Brain pericyte (primary cell): ENCODE results near the gene CAMKMT.

Experiments used
- DNase-seq: peaks from one replicate; pipeline ENCODE4 v3.0.0-alpha.2; 2012; ENCODE audit warnings: low read depth, low spot score

CAMKMT gene

DNA sequence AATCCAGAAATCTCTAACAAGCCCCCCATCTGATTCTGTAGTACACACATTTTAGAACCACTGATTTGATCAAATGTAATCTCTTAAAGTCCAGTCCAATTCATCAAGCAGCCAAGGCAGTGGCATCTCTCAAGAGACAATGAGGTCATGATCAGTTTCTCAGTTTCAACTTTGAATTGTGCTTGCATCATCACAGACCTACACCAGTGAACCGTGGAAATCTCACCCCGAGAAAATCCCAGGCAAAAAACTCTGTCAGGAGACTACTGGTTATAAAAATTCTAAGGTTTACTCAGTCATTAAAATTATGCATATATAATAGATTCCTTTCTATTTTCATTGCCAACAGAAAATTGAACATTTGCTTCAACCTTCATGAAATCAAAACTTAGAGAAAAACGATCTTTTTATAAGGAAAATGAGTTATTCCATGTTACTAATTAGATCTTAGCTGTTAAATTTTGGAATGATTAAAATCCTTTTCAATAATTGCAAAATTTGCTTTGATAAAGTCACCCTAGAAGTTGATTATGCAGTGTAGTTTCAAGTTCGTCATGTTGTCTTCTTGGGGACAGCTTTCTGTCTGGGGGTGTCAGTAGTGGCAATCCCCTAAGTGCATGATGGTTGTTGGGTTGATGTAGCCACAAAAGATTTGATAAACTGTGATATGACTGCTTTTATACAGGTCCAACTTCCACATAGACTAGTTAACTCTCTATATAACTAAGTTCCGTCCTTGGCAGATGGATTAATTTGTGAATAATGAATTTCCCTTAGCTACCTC, 235.0 kb downstream of the CAMKMT start:
- no peak for DNase-seq

DNA sequence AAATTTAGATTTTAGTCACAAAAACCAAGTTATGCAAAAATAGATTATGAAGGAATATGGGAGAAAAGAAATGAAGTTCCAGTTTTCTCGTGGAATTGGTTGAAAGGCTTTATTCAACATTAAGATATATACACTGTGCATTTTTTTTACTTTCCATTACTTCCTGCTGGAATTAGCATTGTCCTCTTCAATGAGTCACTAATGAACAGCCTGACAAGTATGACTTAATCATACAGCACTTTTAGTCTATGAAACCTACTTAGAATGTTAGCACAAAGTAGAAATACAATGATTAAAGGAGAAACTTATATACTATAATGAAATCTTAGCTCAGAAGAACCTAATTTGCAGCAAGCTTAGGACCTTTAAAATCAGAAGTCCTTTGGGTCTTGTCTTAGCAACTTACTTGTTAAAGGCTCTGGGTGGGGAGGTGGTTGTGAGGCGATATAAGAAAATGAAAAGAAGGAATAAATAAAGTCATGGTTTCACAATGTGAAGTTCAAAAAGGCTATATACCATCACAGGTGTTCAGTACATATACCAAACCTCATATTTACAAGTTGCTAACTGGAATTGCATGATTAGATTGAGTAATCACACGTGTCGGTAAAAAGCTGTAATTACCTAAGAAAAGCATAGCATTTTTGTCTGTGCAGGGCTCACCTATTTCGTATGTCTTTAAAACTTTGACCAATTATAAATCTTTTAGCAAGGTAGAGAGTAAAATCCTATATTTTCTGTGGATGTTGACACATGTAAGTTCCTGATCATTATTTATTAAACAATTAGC, 236.8 kb downstream of the CAMKMT start:
- no peak for DNase-seq

DNA sequence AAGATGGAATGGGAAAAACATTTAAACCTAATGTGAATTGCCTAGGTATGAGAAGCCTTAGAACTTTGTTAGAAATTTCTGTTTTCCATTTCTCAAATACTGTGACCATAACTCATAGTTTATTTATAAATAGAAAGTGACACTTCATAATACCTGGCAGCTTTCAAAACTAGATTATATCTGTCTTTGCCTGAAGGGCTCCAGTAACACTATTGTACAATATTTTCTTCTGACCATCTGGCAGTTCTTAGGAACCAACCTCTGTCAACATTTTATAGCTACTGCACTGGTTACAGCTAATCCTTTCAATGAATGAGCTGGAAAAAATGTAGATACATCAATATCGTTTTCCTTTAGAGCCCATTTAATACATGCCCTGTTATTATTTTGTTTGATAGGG, 237.4 kb downstream of the CAMKMT start:
- DNase-seq: no peak

DNA sequence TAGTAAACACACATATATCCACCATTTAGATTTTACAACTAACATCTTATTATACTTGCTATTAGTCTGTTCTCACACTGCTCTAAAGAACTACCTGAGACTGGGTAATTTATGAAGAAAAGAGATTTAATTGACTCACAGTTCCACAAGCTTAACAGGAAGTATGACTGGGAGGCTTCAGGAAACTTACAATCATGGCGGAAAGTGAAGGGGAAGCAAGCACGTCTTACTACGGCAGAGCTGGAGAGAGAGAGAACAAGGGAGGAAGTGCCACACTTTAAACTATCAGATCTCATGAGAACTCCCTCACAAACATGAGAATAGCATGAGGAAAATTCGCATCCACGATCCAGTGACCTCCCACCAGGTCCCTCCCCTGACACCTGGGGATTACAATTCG, 240.7 kb downstream of the CAMKMT start:
- DNase-seq: no peak

DNA sequence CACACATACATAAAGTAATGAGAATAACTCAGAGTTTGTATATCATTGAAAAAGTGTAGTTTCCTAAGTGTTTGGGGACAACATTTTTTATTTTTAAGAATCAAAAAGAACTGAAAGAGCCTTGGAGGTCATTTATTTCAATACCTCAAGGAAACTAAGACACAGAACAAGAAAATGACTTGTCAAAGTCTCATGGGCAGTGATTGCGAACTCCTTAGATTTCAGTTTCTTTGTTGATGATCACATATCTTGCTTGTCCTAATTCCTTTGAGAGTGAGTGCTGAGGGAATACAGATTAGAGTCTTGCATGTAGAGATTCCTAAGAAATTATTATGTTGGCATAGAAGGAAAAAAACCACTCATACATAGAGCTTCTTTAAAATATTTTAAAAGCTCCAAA, 243.8 kb downstream of the CAMKMT start:
- no peak for DNase-seq

DNA sequence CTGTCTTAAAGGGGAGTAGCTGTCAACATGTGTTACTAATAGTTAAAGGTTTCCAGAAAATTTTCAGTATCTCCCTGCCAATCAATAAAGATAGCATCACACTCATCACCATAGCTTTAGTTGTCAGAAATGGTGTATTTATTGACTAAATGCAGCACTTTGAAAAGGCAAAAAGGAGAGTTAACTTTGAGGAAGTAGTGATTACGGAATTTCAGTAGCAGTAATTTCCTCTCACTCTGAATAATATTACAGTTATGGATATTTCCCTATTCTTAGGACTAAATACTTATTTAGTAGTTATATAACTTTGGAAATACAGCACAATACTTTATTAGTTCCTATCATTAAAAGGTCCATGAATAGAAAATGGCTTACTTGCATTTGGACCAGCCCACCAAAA, 250.5 kb downstream of the CAMKMT start:
- DNase-seq: no peak

DNA sequence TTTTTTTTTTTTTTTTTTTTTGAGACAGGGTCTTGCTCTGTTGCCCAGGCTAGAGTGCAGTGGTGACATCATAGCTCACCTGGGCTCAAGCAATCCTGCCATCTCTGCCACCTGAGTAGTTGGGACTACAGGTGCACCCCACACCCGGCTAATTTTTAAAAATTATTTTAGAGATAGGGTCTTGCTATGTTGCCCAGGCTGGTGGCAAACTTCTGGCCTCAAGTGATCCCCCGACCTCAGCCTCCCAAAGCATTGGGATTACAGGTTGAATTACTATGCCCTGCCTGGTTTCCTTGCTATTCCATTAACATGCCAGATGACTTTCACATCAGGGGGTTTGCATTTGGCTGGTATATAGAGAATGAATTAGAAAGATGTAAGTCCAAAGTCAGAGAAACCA, 253.2 kb downstream of the CAMKMT start:
- DNase-seq: no peak

DNA sequence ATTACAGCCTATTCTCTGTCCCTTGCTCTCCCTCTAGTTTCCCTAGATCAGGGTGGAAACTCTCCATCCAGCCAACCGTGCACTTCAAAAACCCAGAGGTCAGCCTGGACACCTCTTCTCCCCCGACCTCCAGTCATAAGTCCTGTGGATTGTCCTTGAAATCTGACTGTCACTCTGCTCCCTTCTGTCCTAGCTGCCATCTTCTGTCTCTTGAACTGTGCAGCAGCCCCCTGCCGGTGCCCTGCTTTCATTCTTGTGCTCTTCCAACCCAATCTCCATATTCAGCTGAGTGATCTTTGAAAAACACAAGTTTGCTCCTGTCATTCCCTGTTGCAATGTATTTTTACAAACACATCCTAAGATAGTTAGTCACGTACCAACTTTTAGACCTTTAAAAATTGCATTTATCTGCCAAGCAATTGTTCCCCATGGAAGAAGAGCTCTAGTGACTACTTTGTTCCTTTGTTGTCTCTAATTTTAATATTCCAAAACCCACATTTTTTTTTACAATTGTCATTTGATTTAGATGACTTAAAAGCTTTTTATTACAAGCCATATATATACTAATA, 254.3 kb downstream of the CAMKMT start:
- no peak for DNase-seq

DNA sequence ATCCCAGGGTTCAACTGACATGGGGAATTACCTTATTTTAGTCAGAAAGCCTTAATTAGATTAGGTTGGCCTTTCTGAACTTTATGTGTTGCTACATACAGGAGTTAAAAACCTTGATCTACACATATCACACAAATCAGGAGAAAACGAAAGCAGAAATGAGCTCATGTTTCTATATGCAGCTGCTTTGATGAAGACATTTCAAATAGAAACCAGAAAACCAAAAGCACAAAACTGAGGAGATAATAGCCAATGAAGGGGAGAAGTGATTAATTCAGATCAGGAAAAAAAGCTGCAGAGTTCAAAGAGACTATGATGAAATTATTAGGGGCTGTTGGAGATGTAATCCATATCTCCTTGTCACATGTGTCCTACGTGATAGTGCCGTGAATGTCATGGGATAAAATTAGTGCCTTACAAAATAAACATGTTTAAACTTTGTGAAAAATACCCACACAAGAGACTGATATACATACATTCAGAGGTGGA, 255.0 kb downstream of the CAMKMT start:
- no peak for DNase-seq

DNA sequence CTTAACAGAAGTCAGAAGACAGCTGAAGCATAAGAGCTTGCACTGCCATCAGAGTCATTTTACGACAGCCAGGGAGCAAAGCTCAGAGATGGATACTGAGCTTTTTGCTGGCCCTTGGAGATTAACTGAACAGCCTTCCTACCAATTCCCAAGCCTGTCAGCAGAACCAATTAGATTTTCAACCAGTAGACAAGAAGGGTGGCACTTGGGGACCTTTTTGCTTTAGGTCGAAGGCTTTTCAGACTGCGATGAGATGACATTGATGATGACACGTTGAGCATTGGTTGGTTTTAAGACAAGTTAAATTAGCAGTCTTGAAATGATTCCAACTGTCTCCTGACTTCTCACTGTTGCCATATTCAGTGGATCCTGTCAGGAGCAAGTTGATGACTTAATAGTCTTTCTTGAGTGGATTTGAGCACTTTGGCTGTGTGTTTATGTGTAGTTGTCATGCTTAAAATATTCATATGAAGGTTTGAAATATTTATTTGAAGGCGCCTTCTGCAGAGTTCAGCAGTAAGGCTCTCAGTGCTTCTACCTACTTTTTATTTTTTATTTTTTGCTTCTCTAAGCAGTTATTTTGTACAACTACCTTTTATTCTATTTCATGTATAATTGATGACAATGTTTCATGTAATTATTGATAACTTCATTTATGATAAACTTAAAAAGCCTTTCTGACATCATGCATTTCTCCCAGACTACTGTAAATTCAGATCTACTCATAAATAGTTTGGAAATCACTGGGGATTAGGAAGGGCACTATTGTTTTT, 256.7 kb downstream of the CAMKMT start:
- DNase-seq: no peak

DNA sequence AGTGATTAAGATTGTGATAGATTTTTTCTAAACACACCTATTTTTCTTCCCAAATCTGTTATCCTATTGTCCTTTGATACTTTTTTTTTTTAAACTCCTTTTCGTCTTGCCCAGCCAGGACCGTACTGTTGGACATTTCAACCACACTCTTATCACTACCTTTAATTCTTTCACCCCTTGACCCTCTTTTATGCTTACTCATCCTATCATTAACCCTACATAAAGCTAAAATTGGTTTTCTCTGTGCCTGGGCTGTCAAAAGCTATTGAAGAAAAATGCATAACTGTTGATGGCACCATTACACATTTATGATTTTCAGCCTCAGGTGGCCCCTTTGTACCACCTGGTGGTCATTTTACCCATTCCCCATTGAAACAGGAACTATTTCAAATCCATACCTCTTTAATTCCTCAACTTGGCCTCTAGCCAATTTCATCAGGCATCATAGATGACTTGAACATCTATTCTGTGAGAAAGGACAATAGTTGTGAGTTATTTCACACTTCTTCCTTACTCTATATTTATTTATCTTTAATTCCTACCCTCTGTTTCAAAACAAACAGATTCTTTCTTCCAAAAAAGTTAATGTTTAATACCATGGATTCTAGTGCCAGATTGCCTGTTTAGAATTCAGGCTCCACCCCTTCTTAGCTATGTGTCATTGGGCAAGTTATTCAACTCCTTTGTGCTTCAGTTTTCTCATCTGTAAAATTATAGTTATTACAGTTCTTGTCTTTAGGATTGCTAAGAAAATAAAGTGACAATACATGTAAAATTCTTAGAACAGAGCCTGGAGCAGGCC, 258.6 kb downstream of the CAMKMT start:
- DNase-seq: no peak

DNA sequence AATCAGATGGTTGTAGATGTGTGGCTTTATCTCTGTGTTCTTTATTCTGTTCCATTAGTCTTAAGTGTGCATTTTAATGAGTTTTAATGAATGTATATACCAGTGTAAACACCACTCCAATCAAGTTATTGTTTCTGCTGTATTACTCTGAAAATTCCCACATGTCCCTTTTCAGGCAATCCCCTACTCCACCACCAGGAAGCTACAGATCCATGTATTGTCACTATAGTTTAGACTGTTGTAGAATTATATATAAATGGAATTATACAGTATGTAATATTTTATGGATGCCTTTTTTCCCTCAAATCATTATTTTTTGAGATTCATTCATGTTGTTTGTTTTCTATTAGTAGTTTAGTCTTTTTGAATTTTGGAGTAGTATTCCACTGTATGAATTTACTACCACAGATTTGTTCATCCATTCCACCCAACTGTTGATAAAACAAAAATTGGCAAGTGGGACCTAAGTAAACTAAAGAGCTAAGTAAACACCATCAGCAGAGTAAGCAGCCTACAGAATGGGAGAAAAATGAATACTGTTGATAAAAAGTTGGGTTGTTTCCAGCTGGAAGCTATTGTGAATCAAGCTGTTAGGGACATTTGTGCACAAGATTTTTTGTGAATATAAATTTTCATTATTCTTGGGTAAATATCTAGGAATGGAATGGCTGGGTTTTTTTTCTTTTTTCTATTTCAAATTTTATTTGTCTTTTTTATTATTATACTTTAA, 262.0 kb downstream of the CAMKMT start:
- no peak for DNase-seq

DNA sequence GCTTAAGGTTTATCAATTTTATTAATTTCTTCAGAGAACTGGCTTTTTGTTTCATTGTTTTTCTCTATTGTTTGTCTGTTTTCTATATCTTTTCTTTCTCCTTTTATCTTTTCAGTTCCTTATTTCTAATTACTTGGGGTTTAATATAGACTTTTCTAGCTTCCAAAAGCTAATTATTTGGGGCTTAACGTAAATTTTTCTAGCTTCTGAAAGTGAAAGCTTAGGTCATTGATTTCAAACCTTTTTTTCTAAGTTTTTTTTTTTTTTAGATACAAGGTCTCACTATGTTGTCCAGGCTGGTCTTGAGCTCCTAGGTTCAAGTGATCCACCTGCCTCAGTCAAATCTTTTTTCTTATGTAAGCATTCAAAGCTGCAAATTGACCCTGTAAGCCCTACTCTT, 266.6 kb downstream of the CAMKMT start:
- no peak for DNase-seq

DNA sequence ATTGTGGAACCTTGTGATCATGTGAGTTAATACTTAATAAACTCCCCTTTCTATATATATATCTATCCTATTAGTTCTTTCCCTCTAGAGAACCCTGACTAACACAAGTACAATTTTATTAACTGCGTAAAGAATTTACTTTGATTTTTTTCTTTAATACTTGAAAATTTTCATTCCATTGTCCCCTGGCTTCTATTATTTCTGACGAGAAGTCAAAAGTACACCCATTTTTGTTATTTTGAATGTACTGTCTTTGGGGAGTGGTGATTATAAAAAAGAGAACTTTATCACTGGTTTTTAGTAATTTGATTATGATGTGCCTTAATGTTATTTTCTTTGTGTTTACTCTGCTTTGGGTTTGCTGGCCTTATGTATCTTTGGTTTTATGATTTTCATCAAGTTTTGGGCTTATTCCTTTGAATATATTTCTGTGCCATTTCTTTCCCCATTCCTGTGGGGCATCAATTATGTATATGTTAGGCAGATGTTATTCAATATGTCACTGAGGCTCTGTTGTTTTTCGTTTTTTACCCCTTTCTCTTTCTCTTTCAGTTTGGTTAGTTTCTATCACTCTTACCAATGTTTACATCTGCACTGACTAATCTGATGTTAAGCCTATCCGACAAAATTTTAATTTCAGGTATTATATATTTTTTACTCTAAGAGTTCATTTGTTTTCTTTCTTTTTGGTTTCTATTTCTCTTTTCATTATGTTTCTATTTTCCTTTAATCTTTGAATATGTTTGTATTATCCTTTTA, 271.4 kb downstream of the CAMKMT start:
- no peak for DNase-seq

DNA sequence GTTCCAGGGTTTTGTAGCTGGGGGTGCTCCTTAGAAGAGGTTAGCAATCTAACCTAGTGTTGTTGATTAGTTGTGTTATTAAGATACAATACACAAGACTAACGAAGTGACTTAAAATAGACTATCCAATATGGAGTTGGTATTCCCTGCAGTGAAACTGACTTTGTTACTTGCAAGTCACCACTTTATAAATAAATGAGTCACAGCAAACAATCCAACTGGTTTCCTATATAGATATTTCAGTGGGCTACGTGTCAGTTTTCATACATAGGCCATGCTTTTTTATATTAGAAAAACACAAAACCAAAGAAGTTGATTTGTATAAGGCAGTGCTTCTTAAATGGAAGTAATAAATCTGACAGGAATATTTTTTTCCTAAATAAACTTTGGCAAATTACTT, 274.0 kb downstream of the CAMKMT start:
- DNase-seq: no peak

DNA sequence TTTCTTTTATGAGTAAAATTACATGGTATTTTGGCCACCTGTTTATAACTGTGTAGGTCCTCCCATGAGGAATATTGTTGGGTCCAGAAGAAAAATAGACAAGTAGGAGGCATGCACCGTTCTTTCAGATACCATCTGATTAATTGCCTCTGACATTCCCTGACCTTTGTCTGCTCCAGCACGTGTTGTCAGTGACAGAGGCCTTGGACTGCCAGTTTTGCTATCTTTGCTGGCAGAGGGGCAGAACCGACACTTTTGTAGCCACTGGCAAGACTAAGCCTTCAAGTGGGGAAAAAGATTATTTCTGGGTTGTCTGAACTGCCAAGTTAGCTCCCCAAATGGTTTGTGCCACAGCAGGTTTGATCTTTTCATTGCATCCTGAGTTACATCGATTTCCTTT, 276.9 kb downstream of the CAMKMT start:
- DNase-seq: no peak

DNA sequence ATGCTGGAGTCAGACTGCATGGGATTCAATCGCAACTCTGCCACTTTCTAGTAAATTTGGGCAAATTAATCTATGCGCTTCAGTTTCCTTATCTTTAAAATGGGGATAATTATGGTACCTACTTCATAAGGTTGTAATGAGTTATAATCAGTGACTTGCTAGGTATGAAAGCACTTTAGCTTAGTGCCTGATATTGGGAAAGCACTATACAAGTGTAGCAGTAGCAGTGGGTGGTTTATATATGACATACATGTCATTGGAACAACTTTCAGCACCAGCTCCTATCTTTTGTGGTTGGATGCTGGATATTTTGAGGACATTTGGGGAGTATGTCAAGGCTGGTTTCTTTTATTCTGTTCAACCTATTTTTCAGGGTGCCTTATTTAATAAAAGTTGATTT, 277.7 kb downstream of the CAMKMT start:
- no peak for DNase-seq

DNA sequence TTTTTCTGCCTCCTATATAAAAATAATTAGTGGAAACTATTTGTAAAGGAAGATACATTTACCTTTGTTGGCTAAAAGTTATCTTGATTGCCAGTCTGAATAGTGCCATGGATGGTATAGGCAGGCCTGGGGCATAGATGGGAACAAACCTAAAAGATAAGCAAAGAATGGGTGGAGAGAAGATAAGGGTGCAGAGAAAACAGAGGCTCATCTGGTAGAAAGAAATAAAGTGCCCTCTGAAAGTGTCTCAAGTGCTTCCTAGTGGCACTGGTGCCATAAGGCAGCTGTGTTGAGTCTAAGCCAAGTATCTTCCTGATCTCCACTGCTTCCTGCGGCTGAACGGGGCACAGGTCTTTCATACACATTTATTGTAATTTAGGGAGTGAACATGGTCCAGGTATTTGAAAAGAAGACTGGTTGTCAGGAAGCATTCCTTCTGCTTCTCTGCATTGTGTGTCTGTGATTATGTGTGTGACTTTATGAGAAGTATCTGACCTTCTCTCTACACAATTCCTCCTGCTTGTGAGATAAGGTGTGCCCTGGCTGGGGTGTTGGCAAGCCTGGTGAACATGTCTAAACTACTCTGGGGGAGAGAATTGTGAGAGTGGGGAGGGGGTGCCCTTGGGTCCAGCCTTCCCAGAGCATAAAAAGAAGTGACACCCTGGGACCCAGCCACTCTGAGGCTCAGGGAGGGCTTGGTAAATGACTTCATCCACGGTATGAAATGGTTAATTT, 280.5 kb downstream of the CAMKMT start:
- DNase-seq: no peak

DNA sequence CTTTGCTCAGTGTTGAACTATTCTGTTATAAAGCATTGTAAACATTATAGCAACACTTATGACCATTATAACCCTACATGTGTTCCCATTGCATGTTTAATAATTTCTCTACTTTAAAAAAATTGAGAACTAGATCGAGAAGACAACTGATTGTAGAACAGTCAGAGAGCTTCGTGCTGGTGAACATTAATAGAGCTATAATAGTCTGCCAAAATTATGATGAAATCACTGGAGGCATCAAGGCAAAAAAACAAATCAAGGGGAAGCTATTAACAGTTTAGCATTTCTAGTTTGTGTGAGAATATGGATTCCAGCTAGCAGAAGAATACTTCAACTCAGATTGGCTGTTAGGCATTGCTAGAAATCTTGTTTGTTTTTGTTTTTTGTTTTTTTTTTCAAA, 284.2 kb downstream of the CAMKMT start:
- DNase-seq: no peak
